ENCODE results near the gene ZDHHC17.

ZDHHC17 gene

GRCh38 chr12:76879710-76880518, 116.0 kb downstream of the ZDHHC17 start:
- no peak for DNase-seq

GRCh38 chr12:76880519-76881023, 116.7 kb downstream of the ZDHHC17 start:
- no peak for DNase-seq

- no peak for DNase-seq
Measured at GRCh38 chr12:76881142-76881541, 117.2 kb downstream of the ZDHHC17 start.

- no peak for DNase-seq
Measured at GRCh38 chr12:76882367-76882766, 118.5 kb downstream of the ZDHHC17 start.

GRCh38 chr12:76883151-76883550, 119.2 kb downstream of the ZDHHC17 start:
- no peak for DNase-seq

GRCh38 chr12:76883811-76884210, 119.9 kb downstream of the ZDHHC17 start:
- no peak for DNase-seq

GRCh38 chr12:76888775-76889174, 124.9 kb downstream of the ZDHHC17 start:
- DNase-seq: no peak

GRCh38 chr12:76890151-76891143, 126.5 kb downstream of the ZDHHC17 start:
- DNase-seq: no peak

DNA sequence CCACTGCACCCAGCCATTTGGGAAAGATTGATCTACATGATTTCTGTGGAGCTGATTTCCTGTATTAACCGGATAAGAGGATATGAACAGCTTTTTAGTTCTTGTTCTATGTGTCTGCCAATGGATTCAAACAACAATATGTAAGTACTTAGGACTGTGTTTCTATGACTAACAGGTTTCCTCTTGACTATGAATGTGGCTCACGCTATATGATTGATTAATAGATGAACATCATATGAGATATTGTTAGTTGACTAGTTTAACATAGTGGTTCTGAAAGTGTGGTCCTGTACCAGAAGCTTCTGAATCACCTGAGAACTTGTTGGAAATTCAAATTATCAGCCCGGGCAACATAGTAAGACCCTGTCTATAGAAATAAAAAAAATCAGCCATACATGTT, 127.7 kb downstream of the ZDHHC17 start:
- no peak for DNase-seq

- no peak for DNase-seq
Measured at GRCh38 chr12:76895796-76896195, 131.9 kb downstream of the ZDHHC17 start.

GRCh38 chr12:76896274-76896673, 132.4 kb downstream of the ZDHHC17 start:
- DNase-seq: no peak

- no peak for DNase-seq
Measured at GRCh38 chr12:76898442-76898841, 134.5 kb downstream of the ZDHHC17 start.

GRCh38 chr12:76899522-76899921, 135.6 kb downstream of the ZDHHC17 start:
- no peak for DNase-seq

GRCh38 chr12:76901628-76902380, 137.9 kb downstream of the ZDHHC17 start:
- no peak for DNase-seq

All from CD4-positive, alpha-beta T cell treated with Interleukin-4 for 1 hour (primary cell).